ENCODE results near the gene RCOR3. TPM values are rescaled to one million over a fixed set of nuclear protein-coding genes. Genes with fewer than 3 reads are reported as not detected.
"Not testable (repeated sequence)": the region's sequence is repeated elsewhere in the genome, so short reads cannot be mapped to it uniquely, and the experiment has no call there.

The RCOR3 gene
- total RNA-seq, 4 donors from 2014 or later, result 52.2 to 77.6 (median 72.1) TPM

DNA sequence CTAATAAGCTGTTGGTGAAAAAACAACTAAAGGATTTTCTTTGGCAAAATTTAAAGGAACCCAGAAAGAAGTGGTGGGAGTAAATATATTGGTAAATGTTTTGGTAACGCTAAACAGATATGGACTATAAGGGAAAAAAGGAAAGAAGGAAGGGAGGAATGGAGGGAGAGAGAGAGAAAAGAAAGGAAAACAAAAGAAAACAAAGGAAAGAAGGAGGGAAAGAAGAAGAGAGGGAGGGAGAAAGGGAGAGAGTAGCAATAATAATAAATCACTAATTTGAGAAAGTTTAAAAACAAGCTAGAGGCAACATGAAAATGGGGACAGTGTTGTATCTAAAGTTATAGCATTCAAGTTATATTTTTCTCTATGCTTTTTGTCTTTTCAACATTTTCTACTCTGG lies 43.6 kb upstream of the RCOR3 start:
- Histone ChIP-seq H3K27me3 (no peaks in the 10 kb centered on the region), H3K9me3 (no peaks in the 10 kb centered on the region), H3K4me1 (no peaks in the 10 kb centered on the region), H3K4me3 (no peak overlapping the region), H3K36me3 (no peaks in the 10 kb centered on the region), H3K27ac (no peak overlapping the region)
- intact Hi-C loops (cut with DNase I; ENCODE audit: low total_unique reads) (no loop called here), in situ Hi-C loops (cut with MboI; ENCODE audit: low pct_ligation_motif_present in 1 of 4, low pct_unique_long_range_greater_than_20kb in 1 of 4, low sequenced_read_pairs in 3 of 4) (no loop called here)
- DNase-seq, result no peak
- TF ChIP-seq POLR2A (IDR thresholded peaks at IDR 0.05) (no peak), POLR2AphosphoS5 (IDR thresholded peaks at IDR 0.05) (no peak), EP300 (IDR thresholded peaks at IDR 0.05; ENCODE audit: low read depth) (no peak), CTCF (IDR thresholded peaks at IDR 0.05) (no peak)
- 100% methylated on average over 1 of the region's 1 CpG for WGBS, 2 donors (ENCODE audit: low coverage in 1 of 2)

DNA sequence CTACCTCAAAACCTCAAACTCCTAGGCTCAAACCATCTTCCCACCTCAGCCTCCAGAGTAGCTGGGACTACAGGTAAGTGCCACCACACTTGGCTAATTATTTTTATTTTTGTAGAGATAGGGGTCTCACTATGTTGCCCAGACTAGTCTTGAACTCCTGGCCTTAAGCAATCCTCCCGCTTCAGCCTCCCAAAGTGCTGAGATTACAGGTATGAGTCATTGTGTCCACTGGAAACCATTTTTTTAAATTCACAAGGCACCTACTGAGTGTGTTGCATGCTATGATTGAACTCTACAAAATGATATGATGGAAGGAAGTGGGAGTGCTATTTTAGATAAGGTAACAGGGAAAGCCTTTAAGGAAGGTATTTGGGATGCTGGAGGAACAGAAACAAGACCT lies 41.8 kb upstream of the RCOR3 start:
- Histone ChIP-seq H3K27me3 (no peaks in the 10 kb centered on the region), H3K4me1 (no peaks in the 10 kb centered on the region)
- WGBS, 2 donors (ENCODE audit: low coverage in 1 of 2), result 83 to 91% methylated on average over 1 of the region's 1 CpG

GRCh38 chr1:211222469-211223234 lies 36.5 kb upstream of the RCOR3 start:
- WGBS, 2 donors (ENCODE audit: low coverage in 1 of 2), result 54 to 70% methylated on average over 7 to 9 of the region's 9 CpGs
- H3K27me3 ChIP-seq; intact Hi-C loops (cut with DNase I; ENCODE audit: low total_unique reads): not testable (repeated sequence)

More for the DNA sequence above, 41.8 kb upstream of the RCOR3 start:
- intact Hi-C loops (cut with DNase I; ENCODE audit: low total_unique reads), result no loop called here
- DNase-seq, result no peak
- no peak overlapping the region for H3K4me3 ChIP-seq
- no peaks in the 10 kb centered on the region for H3K36me3 ChIP-seq
- H3K27ac ChIP-seq, result no peak overlapping the region
- TF ChIP-seq EP300 (IDR thresholded peaks at IDR 0.05; ENCODE audit: low read depth) (no peak), POLR2AphosphoS5 (IDR thresholded peaks at IDR 0.05) (no peak), POLR2A (IDR thresholded peaks at IDR 0.05) (no peak), CTCF (IDR thresholded peaks at IDR 0.05) (no peak)
- in situ Hi-C loops (cut with MboI; ENCODE audit: low pct_ligation_motif_present in 1 of 4, low pct_unique_long_range_greater_than_20kb in 1 of 4, low sequenced_read_pairs in 3 of 4), result no loop called here
- H3K9me3 ChIP-seq, result no peaks in the 10 kb centered on the region

DNA sequence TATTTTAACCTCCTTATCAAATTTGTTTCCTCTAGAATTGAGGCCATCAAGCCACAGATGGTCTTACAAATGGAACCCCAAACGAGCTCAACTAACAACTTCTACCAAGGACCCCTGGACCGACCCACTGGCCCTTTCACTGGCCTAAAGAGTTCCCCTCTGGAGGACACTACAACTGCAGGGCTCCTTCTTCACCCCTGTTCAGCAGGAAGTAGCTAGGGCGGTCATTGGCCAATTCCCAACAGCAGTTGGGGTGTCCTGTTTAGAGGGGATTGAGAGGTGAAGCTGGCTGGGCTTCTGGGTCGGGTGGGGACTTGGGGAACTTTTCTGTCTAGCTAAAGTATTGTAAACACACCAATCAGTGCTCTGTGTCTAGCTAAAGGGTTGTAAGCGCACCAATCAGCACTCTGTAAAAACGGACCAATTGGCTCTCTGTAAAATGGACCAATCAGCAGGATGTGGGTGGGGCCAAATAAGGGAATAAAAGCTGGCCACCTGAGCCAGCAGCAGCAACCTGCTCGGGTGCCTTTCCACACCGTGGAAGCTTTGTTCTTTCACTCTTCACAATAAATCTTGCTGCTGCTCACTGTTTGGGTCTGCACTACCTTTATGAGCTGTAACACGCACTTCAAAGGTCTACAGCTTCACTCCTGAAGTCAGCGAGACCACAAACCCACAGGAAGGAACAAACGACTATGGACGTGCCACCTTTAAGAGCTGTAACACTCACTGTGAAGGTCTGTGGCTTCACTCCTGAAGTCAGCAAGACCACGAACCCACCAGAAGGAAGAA lies 30.4 kb upstream of the RCOR3 start:
- H3K27ac ChIP-seq; in situ Hi-C loops (cut with MboI; ENCODE audit: low pct_ligation_motif_present in 1 of 4, low pct_unique_long_range_greater_than_20kb in 1 of 4, low sequenced_read_pairs in 3 of 4); H3K9me3 ChIP-seq; H3K4me1 ChIP-seq; H3K36me3 ChIP-seq; intact Hi-C loops (cut with DNase I; ENCODE audit: low total_unique reads); DNase-seq; H3K4me3 ChIP-seq; H3K27me3 ChIP-seq: not testable (repeated sequence)
- WGBS, 2 donors (ENCODE audit: low coverage in 1 of 2), result 47 to 75% methylated on average over 3 to 13 of the region's 13 CpGs

More at GRCh38 chr1:211222469-211223234, 36.5 kb upstream of the RCOR3 start:
- in situ Hi-C loops (cut with MboI; ENCODE audit: low pct_ligation_motif_present in 1 of 4, low pct_unique_long_range_greater_than_20kb in 1 of 4, low sequenced_read_pairs in 3 of 4); H3K27ac ChIP-seq; H3K9me3 ChIP-seq; H3K36me3 ChIP-seq; H3K4me3 ChIP-seq; DNase-seq; H3K4me1 ChIP-seq: not testable (repeated sequence)

DNA sequence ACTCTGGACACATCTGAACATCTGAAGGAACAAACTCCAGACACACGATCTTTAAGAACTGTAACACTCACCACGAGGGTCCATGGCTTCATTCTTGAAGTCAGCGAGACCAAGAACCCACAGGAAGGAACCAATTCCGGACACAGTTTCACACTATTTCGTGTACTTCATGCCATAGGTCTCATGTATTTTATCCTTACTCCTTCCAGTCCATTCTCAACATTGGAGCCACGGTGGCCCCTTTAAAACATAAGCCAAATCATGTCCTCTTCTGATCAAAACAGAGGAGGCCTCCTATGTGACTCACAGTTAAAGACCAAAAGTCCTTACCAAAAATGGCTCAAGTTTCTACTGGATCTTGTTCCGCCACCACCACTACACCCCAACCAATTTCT lies 29.8 kb upstream of the RCOR3 start:
- Histone ChIP-seq H3K4me3 (no peak overlapping the region), H3K9me3 (no peaks in the 10 kb centered on the region), H3K4me1 (no peaks in the 10 kb centered on the region), H3K27ac (no peak overlapping the region), H3K27me3 (no peaks in the 10 kb centered on the region), H3K36me3 (no peaks in the 10 kb centered on the region)
- intact Hi-C loops (cut with DNase I; ENCODE audit: low total_unique reads) (no loop called here), in situ Hi-C loops (cut with MboI; ENCODE audit: low pct_ligation_motif_present in 1 of 4, low pct_unique_long_range_greater_than_20kb in 1 of 4, low sequenced_read_pairs in 3 of 4) (no loop called here)
- 76 to 83% methylated on average over 3 to 7 of the region's 7 CpGs for WGBS, 2 donors (ENCODE audit: low coverage in 1 of 2)
- no peak for DNase-seq
- TF ChIP-seq POLR2A (IDR thresholded peaks at IDR 0.05), result no peak
